GM19324 (cell line): ENCODE results near the gene POLR1A.

ENCODE experiments used
- ATAC-seq: cut with Tn5 transposase; IDR thresholded peaks from one replicate; pipeline ENCODE4 v1.9.1; 2021; ENCODE audit warnings: mild to moderate bottlenecking, moderate library complexity; ENCODE audit not compliant: unreplicated experiment, low FRiP score

The POLR1A gene

GRCh38 chr2:86066007-86066578, 39.6 kb downstream of the POLR1A start:
- no peak for ATAC-seq

- no peak for ATAC-seq
Observed at GRCh38 chr2:86065512-86065911, 40.2 kb downstream of the POLR1A start.

DNA sequence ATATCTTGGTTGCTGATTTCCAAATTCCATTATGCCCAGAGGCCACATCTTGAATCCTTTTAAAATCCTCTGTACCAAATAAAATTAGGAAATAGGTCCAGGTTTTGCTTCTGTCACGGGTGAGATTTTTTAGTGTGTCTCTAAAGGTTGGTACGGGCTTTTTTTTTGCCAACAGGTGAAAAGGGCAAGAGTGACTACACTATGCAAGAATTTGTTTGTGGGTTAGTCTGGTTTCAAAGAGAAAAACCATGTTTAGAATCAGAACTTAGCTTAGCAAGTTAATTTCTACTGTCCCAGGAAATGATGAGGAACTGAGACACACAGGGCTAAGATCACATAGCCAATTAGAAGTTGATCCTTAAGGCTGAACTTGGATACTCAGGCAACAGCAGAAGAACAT, 41.7 kb downstream of the POLR1A start:
- ATAC-seq: no peak

- ATAC-seq: no peak
Observed at GRCh38 chr2:86062043-86062442, 43.6 kb downstream of the POLR1A start.

DNA sequence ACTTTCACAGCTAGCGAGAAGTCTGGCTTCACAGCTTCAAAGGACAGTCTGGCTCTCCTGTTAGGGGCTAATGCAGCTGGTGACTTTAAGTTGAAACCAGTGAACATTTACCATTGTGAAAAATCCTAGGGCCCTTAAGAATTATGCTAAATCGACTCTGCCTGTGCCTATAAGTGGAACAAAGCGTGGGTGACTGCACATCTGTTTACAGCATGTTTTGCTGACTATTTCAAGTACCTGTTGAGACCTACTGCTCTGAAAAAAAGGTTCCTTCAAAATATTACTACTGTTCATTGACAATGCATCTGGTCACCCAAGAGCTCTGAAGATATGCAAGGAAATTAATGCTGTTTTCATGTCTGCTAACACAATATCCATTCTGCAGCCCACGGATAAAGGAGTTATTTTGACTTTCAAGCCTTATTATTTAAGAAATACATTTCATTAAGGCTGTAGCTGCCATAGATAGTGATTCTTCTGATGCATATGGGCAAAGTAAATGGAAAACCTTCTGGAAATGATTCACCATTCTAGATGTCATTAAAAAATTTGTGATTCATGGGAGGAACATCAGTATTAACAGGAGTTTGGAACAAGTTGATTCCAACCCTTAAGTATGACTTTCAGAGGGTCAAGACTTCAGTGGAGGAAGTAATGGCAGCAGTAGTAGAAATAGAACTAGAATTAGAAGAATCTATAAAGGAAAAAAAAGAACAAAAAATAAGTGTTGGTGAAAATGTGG, 48.9 kb downstream of the POLR1A start:
- ATAC-seq: no peak

- ATAC-seq: no peak
Observed at GRCh38 chr2:86055314-86055713, 50.4 kb downstream of the POLR1A start.

GRCh38 chr2:86054535-86055082, 51.1 kb downstream of the POLR1A start:
- no peak for ATAC-seq

- ATAC-seq: no peak
Observed at GRCh38 chr2:86053166-86053565, 52.5 kb downstream of the POLR1A start.

DNA sequence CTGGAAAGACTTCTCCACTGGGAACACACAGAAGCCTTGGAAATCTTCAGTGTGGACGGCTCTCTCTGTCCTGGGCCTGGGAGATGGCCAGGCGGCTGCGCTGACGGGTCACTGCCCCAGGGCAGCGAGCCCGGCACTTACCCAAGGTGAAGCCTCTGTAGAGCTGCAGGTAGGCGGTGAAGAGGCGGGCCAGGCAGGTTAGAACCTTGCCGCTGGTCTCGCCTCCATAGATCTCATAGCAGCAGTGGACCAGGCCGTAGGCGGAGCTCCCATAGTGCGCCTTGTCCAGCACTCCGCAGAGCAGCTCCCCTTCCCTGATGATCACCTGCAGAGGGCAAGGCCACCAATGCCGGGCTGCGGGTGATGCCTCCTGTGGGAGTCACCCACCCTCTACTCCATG, 53.0 kb downstream of the POLR1A start:
- ATAC-seq: no peak

- ATAC-seq: no peak
Observed at GRCh38 chr2:86052265-86052664, 53.4 kb downstream of the POLR1A start.

GRCh38 chr2:86050301-86050700, 55.4 kb downstream of the POLR1A start:
- ATAC-seq: no peak

- ATAC-seq: no peak
Observed at GRCh38 chr2:86049529-86049928, 56.2 kb downstream of the POLR1A start.

DNA sequence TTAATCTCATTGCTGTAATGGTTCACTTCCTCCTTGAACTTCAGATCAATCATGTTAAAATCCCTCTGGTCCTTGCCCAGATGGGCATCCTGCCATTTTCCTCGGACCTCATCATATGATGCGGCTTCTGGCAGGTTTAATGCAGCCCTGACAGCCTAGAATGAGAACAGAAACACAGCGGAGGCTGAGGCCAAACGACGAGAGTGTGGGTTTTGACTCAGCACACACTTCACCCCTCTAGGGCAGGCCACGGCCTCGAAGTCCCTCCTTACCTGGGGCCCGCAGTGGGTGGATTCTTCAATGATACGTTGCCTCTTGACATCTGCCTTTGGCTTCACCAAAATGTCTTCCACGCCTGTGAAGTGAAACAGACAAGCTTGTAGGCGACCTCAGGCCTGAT, 56.8 kb downstream of the POLR1A start:
- no peak for ATAC-seq

GRCh38 chr2:86048383-86048701, 57.3 kb downstream of the POLR1A start:
- no peak for ATAC-seq

- ATAC-seq: no peak
Observed at GRCh38 chr2:86047575-86048382, 57.9 kb downstream of the POLR1A start.

DNA sequence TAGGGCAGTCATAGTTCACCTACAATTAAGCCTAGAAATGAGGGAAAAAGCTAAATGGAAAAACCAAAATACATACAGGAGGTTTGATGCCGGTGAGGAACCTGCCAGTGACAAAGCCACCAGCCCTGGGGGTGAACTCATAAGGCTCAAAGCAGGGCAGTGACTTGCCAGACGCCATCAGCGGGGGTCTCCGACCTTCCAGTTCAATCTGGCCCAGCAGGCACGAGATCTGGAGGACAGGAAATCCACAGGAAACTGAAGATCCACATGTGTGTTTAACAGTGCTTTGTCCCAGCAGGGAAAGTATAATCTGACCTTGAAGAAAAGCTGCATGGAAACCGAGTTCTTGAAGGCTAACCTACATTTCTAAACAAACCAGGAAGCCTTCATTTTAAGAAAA, 60.1 kb downstream of the POLR1A start:
- no peak for ATAC-seq

GRCh38 chr2:86044614-86045013, 61.1 kb downstream of the POLR1A start:
- ATAC-seq: no peak

GRCh38 chr2:86044045-86044444, 61.6 kb downstream of the POLR1A start:
- ATAC-seq: no peak

DNA sequence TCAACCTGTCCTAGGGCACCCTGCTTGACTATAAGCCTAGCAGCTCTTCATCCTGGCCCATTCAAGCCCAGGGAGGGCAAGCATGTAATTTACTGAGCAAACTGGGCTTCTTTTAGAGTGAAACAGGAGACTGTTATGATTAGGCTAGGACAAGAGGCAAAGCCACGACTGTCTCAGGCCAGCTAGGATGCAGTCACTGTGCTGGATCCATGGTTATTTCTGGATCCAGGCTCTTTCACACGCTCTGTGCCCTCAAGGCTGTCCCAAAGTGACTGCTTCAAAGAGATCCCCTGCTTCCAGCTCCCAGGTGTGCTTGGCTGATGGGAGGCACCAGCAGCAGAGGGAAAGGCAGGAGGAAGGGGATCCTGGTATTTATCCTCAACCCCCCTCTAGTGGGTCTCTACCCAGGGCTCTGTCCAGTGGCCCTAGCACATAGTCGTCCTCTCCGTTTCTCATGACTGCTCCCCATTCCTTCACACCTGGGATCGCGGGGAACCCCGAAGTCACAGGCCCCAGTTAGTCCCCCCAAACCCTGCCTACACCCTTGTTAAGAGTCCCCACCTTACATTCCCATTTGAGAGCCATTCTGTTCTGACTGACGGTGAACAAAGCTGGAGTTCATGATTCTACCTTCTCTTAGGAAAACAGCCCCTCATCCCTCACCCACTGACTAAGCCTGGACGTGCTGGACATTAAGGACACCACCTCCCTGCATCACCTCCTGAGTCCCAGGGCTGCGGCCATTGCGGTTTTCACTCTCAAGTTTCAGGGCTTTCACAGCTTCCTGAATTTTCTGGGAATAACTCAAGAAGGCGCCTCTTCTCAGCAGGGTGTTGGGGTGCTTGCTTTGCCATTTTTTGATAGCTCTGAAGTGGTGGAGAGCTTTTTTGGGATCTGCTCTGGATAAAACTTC, 63.2 kb downstream of the POLR1A start:
- no peak for ATAC-seq

- no peak for ATAC-seq
Observed at GRCh38 chr2:86039963-86040655, 65.6 kb downstream of the POLR1A start.
